Motor neuron (in vitro differentiated cells): ENCODE measurements around the gene CHPF. TPM values are rescaled to one million over a fixed set of nuclear protein-coding genes. Genes with fewer than 3 reads are reported as not detected.

ENCODE experiments used
- ATAC-seq, 8 experiments: fragments of 200-7000 bp; cut with Tn5 transposase; replicated peaks in 6 of 8; 2 replicates each; pipeline ENCODE4 v1.8.0; 2021; ENCODE audit warnings: mild to moderate bottlenecking in 8 of 8, moderate library complexity in 8 of 8
- H3K27ac ChIP-seq, 2 donors: fragments of 250-450 bp; sonication (Bioruptor Pico); 2 replicates each; pipeline ENCODE4 v1.9.0; 2021; ENCODE audit warnings: antibody characterized with exemption in 2 of 2, mild to moderate bottlenecking in 2 of 2, moderate library complexity in 1 of 2
- H3K4me1 ChIP-seq, 2 donors: fragments of 250-450 bp; sonication (Bioruptor Pico); replicated peaks in 1 of 2; 2 replicates each; pipeline ENCODE4 v1.6.1; 2021; ENCODE audit warnings: antibody characterized with exemption in 2 of 2, mild to moderate bottlenecking in 2 of 2, moderate library complexity in 1 of 2
- H3K4me3 ChIP-seq, 5 donors: fragments of 250-450 bp; sonication (Bioruptor Pico); 2 replicates each; pipeline ENCODE4 v1.9.0; 2021; ENCODE audit warnings: antibody characterized with exemption in 5 of 5, mild to moderate bottlenecking in 5 of 5, moderate library complexity in 4 of 5
- WGBS, 10 experiments: fragments of 450-650 bp; shearing (Covaris generic); methylation state at CpG; one replicate each; pipeline ENCODE4 v1.0.0; 2022; 5-methylcytosine and 5-hydroxymethylcytosine counted together
- in situ Hi-C, 9 experiments: fragments of 400-800 bp; cut with MboI; loops; one replicate each; pipeline ENCODE4 v1.15.0; 2021; ENCODE audit warnings: low sequenced_read_pairs in 9 of 9, low pct_unique_long_range_greater_than_20kb in 2 of 9; ENCODE audit not compliant: unreplicated experiment in 9 of 9
- total RNA-seq, 8 experiments: library from RNA; unstranded; fragments of 300-600 nt; gene quantifications; 2 replicates each; pipeline versions ENCODE4 v1.2.3 to v1.2.4, GENCODE V29; 2022

CHPF gene
- total RNA-seq: 100 to 1,000 TPM in 2 of 8 experiments, 10 to 100 TPM in 6; 20.9 to 164 (median 56.8) TPM

GRCh38 chr2:219543596-219544358 is at the start of gene CHPF, which contains the start of gene TMEM198:
TSS of gene CHPF (minus strand) at chr2:219543809. CDS start at chr2:219543538, 271 bp downstream.
TSS of gene TMEM198 (plus strand) at chr2:219544028. CDS start at chr2:219544728, 700 bp downstream.
- in situ Hi-C loops: no loop called here

GRCh38 chr2:219593154-219593553 is 49.5 kb upstream of the CHPF start:
- Histone ChIP-seq H3K4me1 (peaks cover 6 to 18% of the 10 kb centered on the region in 2 donors), H3K4me3 (no peak overlapping the region), H3K27ac (no peak overlapping the region)
- WGBS, 10 experiments: 78 to 100% (median 83%) methylated on average over 1 to 2 of the region's 2 CpGs; no CpG with 5 or more reads in 2 of the 10 experiments
- in situ Hi-C loops: no loop called here
- ATAC-seq: no peak

More at GRCh38 chr2:219543596-219544358, at the start of gene CHPF, which contains the start of gene TMEM198:
- H3K4me3 ChIP-seq: peak within 1 kb of the TSS; percentile 62 to 90 (median 81)
- H3K27ac ChIP-seq: peak within 1 kb of the TSS; percentile 79 to 91
- 0% methylated on average over 3 of the region's 75 CpGs; no CpG with 5 or more reads in 9 of the 10 experiments for WGBS, 10 experiments
- peak; percentile 74 to 89 (median 84) for ATAC-seq
- peaks cover 6 to 9% of the 10 kb centered on the region in 2 donors for H3K4me1 ChIP-seq

DNA sequence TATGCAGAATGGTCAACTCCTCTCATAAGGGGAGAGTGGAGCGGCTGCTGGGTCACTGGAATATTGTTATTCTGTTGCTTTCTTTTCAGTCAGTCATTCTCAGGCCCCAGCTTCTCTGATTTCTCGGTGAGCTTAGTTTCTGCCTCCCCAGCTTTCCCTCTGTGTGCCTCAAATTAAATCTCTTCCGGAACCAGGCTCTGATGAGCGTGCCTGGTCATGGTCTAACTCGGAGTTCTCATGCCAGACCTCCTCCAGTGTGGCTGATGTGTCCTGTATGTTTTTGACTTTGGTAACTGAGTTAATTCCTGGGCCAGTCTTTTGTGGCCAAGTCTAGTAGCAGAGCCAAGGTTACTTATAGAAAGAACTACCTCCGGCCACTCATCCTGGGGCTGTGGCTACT is 49.1 kb upstream of the CHPF start:
- Histone ChIP-seq H3K27ac (no peak overlapping the region), H3K4me1 (peaks cover 6 to 18% of the 10 kb centered on the region in 2 donors), H3K4me3 (no peak overlapping the region)
- WGBS, 10 experiments: 0 to 100% (median 83%) methylated on average over 1 to 4 of the region's 6 CpGs; no CpG with 5 or more reads in 3 of the 10 experiments
- ATAC-seq: no peak
- in situ Hi-C loops: no loop called here

DNA sequence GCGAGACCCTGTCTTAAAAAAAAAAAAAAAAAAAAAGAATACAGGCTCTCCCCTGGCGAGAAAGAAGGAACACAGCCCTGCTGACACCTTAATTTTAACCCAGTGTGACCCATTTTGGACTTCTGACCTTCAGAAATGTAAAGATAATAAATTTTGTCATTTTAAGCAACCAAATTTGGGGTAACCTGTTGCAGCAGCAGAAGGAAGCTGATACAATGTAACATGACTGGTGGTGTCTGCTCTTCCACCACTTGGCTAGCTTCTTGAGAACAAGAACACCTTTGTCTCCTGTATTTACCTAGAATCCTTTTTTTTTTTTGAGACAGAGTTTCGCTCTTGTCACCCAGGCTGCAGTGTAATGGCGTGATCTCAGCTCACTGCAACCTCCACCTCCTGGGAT is 47.5 kb upstream of the CHPF start:
- Histone ChIP-seq H3K4me1 (peaks cover 0 to 9% of the 10 kb centered on the region in 2 donors), H3K27ac (no peak overlapping the region), H3K4me3 (no peak overlapping the region)
- no peak for ATAC-seq
- WGBS, 10 experiments: 0 to 72% (median 47%) methylated on average over 1 to 4 of the region's 4 CpGs; no CpG with 5 or more reads in 5 of the 10 experiments
- in situ Hi-C loops: no loop called here

DNA sequence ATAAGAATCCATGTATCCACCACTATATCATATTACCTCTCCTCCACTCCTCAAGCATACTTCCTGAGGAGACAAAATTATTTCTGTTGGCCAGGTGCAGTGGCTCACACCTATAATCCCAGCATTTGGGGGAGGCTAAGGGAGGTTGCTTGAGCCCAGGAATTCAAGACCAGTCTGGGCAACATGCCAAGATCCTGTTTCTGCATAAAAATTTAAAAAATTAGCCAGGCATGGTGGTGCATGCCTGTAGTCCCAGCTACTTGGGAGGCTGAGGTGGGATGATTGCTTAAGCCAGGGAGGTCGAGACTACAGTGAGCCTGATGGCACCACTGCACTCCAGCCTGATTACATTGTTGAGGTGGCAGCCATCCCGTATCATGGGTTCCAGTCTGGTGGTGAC is 37.7 kb upstream of the CHPF start:
- 0 to 89% (median 80%) methylated on average over 1 of the region's 2 CpGs; no CpG with 5 or more reads in 7 of the 10 experiments for WGBS, 10 experiments
- peaks cover 13 to 25% of the 10 kb centered on the region in 2 donors for H3K4me1 ChIP-seq
- H3K27ac ChIP-seq: no peak overlapping the region
- H3K4me3 ChIP-seq: no peak overlapping the region
- ATAC-seq: peak in 1 of 8 experiments; percentile 22
- in situ Hi-C loops: no loop called here

DNA sequence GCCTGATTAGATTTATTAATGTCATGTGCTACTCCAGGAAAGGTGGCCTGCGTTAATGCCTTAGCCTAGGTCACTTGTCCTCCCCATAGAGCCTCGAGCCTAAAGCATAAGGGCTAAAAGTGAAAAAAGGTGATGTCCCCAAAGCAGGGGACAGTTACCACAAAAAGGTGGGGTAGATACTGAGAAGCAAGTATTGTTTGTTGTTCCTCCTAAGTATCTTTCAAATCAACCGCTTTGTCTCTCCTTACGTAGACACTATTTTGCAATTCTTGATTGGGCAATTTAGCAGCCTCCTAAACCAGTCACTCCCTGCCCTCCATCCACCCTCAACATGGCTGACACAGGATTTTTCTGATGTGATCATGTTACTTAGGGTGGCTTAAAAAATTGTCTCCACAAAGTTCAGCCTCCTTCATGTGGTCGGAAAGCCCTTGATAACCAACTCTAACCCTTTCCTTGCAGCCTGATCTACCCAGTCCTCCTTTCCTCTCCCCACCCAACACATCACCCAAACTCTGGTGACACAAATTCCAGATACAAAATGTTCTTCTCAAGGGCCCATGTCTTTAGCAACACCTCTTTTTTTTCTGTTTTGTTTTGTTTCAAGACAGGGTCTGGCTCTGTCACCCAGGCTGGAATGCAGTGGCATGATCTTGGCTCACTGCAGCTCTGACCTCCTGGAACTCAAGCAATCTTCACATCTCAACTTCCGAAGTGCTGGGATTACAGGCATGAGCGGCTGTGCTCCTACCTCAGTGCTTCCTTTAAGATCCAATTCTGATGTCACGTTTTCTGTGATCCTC is 35.4 kb upstream of the CHPF start:
- H3K27ac ChIP-seq: no peak overlapping the region
- WGBS, 10 experiments: 46 to 100% (median 88%) methylated on average over 2 to 7 of the region's 8 CpGs
- peaks cover 19 to 33% of the 10 kb centered on the region in 2 donors for H3K4me1 ChIP-seq
- peak in 2 of 8 experiments; percentile 39 to 66 for ATAC-seq
- H3K4me3 ChIP-seq: no peak overlapping the region
- in situ Hi-C loops: no loop called here

- in situ Hi-C loops: no loop called here
- H3K27ac ChIP-seq: peak overlapping the region; percentile 55 to 81
- ATAC-seq: peak in 6 of 8 experiments; percentile 62 to 94 (median 92)
- WGBS, 10 experiments: 0 to 83% (median 45%) methylated on average over 2 to 9 of the region's 15 CpGs; no CpG with 5 or more reads in 3 of the 10 experiments
- peak overlapping the region in 2 of 5 donors; percentile 1 to 5 for H3K4me3 ChIP-seq
- peaks cover 25 to 40% of the 10 kb centered on the region in 2 donors for H3K4me1 ChIP-seq
Measured at GRCh38 chr2:219576505-219577388, 33.1 kb upstream of the CHPF start.

DNA sequence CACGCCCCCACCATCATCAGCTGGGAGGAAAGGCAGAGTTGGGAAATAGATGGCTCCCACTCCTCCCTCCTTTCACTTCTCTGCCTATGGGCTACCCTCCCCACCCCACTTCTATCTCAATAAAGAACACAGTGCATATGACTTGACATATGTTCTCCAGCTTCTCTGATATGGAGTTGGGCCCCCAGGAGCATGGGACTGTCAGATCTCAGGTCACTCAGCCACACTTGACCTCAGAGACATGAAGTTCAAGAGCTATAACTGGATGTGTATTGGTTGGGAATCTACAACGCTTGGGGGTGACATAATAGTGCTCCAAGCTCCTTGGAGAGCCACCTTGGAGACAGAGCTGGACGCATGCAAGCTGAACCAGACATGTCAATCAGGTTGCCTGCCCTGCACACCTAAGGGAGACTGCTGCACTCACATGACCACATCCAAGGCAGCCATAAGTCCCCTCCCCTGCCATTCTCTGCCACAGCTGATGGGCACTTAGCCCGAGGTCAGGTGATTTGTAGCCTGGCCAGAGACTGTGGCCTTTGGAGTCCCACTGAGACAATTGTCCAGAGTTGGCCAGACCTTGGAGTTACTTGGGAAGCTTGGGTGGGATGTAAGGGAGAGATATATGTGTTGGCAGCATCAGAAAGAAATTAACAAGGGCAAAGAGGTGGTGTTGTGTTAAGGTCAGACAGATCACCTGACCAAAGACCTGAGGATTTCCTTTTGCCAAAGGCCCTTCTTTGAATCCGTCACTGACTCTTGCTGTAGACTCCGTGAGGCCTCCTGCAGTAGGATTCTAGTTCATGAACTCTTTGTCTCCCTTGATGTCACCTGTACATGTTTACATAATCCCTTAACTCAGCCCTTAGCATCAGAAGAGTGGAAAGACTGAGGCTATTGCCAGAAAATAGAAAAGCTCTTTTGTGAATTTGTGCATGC is 32.2 kb upstream of the CHPF start:
- peak overlapping the region in 1 of 2 donors; percentile 55 for H3K27ac ChIP-seq
- in situ Hi-C loops: no loop called here
- no peak for ATAC-seq
- peaks cover 28 to 41% of the 10 kb centered on the region in 2 donors for H3K4me1 ChIP-seq
- WGBS, 10 experiments: 7 to 100% (median 86%) methylated on average over 1 to 4 of the region's 6 CpGs; no CpG with 5 or more reads in 3 of the 10 experiments
- no peak overlapping the region for H3K4me3 ChIP-seq

GRCh38 chr2:219574484-219575311 is 31.1 kb upstream of the CHPF start:
- in situ Hi-C loops: no loop called here
- H3K4me1 ChIP-seq: peaks cover 31 to 47% of the 10 kb centered on the region in 2 donors
- 50 to 97% (median 80%) methylated on average over 1 to 8 of the region's 22 CpGs; no CpG with 5 or more reads in 3 of the 10 experiments for WGBS, 10 experiments
- H3K27ac ChIP-seq: no peak overlapping the region
- no peak overlapping the region for H3K4me3 ChIP-seq
- ATAC-seq: no peak

- H3K4me1 ChIP-seq: peaks cover 37 to 46% of the 10 kb centered on the region in 2 donors
- no peak overlapping the region for H3K27ac ChIP-seq
- 33 to 94% (median 80%) methylated on average over 1 to 5 of the region's 5 CpGs; no CpG with 5 or more reads in 1 of the 10 experiments for WGBS, 10 experiments
- in situ Hi-C loops: no loop called here
- ATAC-seq: no peak
- H3K4me3 ChIP-seq: no peak overlapping the region
Measured at GRCh38 chr2:219573166-219573565, 29.6 kb upstream of the CHPF start.
